BJ (cell line): Measurements from ENCODE around the gene AGAP1. TPM values are rescaled to one million over a fixed set of nuclear protein-coding genes. Genes with fewer than 3 reads are reported as not detected.

Experiments
- CTCF ChIA-PET: fragments of 350-600 bp; formaldehyde crosslinking; extraction: SDS; loops from one replicate; lab custom pipeline; 2021; ENCODE audit warnings: antibody characterized with exemption, inconsistent platforms; lab: Yijun Ruan, JAX
- POLR2A ChIA-PET: fragments of 300-600 bp; sonication (Branson Sonifier 250); formaldehyde crosslinking; extraction: SDS; loops from one replicate; lab custom pipeline; 2021; ENCODE audit warnings: antibody characterized with exemption; lab: Charles Lee
- DNase-seq: peaks from one replicate; pipeline ENCODE4 v3.0.0-alpha.2; 2011; ENCODE audit warnings: low read depth
- H3K27me3 ChIP-seq: 2 replicates; pipeline ENCODE4 v1.6.0; 2011; ENCODE audit warnings: low read length; ENCODE audit not compliant: control insufficient read depth, insufficient read depth
- H3K36me3 ChIP-seq: 2 replicates; pipeline ENCODE4 v1.5.1; 2011; ENCODE audit warnings: low read length; ENCODE audit not compliant: control insufficient read depth, insufficient read depth
- H3K4me3 ChIP-seq: 2 replicates; pipeline ENCODE4 v1.5.1; 2011; ENCODE audit warnings: low read depth, mild to moderate bottlenecking, control low read depth, low read length
- polyA plus RNA-seq: library from polyadenylated mRNA; depleted of rRNA; stranded (reverse); fragments of >200 nt; gene quantifications from 2 replicates; pipeline ENCODE4 v1.2.3, GENCODE V29; 2011
- TF ChIP-seq, protein P1 (sequence below): IDR thresholded peaks from 2 replicates; pipeline ENCODE4 v1.5.1; 2011; ENCODE audit warnings: low read depth, mild to moderate bottlenecking, control low read depth, inconsistent platforms, low read length, moderate library complexity; ENCODE audit not compliant: insufficient read depth

AGAP1 gene
- polyA plus RNA-seq, 1 experiment, result 14.9 TPM

DNA sequence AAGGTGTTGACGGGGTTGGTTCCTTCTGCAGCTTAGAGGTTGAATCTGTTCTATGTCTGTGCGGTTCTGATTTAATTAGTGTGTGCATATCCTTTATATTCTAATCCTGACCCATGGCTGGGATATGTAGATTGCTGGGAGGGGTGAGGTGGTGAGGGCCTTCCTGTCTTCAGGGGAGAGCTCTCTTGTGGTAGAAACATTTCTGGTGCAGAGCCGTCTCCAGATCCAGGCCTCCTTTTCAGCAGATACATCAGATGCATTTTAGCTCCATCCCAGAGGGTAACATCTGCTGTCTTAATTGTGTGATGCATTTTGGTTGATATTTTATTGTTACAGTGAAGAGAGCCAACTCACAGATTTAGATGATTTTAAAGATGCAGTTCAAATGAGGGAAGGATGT is 227.8 kb downstream of the AGAP1 start:
- peaks cover 1% of the 10 kb centered on the region for H3K36me3 ChIP-seq
- H3K27me3 ChIP-seq, result no peaks in the 10 kb centered on the region
- DNase-seq, result no peak
- no peak overlapping the region for H3K4me3 ChIP-seq
- CTCF ChIA-PET, result interaction anchor here (0.6 kb wide), 1 partner anchor 624 kb away, joined by 4 read pairs; no protein-coding TSS in a partner anchor
- POLR2A ChIA-PET, result no interaction called here
- TF ChIP-seq, protein P1, sequence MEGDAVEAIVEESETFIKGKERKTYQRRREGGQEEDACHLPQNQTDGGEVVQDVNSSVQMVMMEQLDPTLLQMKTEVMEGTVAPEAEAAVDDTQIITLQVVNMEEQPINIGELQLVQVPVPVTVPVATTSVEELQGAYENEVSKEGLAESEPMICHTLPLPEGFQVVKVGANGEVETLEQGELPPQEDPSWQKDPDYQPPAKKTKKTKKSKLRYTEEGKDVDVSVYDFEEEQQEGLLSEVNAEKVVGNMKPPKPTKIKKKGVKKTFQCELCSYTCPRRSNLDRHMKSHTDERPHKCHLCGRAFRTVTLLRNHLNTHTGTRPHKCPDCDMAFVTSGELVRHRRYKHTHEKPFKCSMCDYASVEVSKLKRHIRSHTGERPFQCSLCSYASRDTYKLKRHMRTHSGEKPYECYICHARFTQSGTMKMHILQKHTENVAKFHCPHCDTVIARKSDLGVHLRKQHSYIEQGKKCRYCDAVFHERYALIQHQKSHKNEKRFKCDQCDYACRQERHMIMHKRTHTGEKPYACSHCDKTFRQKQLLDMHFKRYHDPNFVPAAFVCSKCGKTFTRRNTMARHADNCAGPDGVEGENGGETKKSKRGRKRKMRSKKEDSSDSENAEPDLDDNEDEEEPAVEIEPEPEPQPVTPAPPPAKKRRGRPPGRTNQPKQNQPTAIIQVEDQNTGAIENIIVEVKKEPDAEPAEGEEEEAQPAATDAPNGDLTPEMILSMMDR, result no peak

DNA sequence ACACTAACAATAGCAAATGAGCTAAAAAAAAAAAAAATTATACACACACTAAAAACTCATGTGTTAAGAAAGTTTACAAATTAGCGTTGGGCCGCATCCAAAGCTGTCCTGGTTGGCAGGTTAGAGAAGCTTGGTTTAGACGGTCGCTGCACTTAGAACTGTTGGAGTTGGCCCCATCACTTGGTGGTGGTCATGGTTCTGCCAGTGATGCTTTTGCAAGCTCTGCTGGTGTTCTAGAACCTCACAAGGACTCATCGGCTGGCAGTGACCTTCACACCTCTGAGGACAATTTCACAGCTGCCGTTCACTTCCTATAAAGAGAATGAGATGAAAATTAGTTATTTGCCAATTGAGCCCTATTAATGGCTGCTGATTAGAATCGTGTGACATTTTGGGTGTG is 229.0 kb downstream of the AGAP1 start:
- Histone ChIP-seq H3K4me3 (no peak overlapping the region), H3K36me3 (peaks cover 1% of the 10 kb centered on the region), H3K27me3 (no peaks in the 10 kb centered on the region)
- CTCF ChIA-PET, result interaction anchor here (0.9 to 1.7 kb wide), 4 partner anchors 14 to 127 kb away, joined by 3 to 5 read pairs (median 4); no protein-coding TSS in a partner anchor
- POLR2A ChIA-PET, result no interaction called here
- TF ChIP-seq, protein P1, result no peak
- DNase-seq, result no peak

DNA sequence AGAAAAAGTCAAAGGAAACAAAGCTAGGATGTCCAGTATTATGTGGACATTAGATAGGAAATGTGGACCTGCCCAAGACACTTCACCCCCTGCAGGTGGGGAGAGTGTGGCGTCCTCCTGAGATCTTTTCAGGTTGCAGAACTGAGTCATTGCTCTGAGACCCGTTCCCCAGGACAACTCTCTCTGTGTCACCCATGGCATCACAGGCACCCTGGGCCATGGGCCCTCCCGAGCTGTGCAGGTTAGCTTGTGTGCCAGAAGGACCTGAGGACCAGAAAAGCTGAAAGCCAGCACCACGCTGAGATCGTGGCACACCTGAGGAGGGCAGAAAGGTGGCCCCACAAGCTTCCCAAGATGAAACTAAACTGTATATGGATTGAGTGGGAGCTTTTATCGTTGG is 229.5 kb downstream of the AGAP1 start:
- ChIA-PET CTCF (interaction anchor here (0.9 to 1.7 kb wide), 6 partner anchors 14 to 457 kb away, joined by 3 to 5 read pairs (median 4); no protein-coding TSS in a partner anchor), POLR2A (no interaction called here)
- Histone ChIP-seq H3K36me3 (peaks cover under 1% of the 10 kb centered on the region), H3K4me3 (no peak overlapping the region), H3K27me3 (no peaks in the 10 kb centered on the region)
- TF ChIP-seq, protein P1, result no peak
- no peak for DNase-seq

DNA sequence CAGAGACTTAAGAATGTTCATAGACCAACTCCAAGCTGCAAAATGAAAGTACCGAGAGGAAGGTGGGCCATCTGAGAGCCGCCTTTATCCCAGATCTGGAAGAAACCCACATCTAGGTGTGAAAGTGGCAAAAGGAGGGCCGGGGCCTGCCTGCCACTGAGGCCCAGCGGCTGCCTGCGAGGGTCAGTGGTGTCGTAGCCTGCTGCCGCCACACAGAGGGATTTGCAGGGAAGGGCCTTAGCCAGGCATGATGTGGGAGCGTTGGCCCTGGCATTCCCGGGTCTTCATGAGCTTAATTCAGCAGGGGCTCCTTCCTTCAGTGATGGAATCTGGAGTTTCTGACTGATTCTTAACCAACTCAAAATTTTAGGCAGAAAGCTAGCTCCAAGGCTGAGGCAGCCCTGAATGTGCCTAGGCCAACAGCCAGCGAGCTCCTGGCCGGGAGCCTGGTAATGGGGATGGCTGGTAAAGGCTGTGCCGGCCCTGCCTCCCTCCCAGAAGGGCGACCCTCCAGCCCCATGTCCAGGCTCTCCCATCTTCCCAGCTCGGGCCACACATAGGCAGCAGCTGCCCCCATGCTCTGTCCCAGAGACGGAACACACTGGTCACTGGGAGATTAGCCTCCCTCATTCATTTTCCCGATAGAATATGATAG is 230.1 kb downstream of the AGAP1 start:
- ChIA-PET CTCF (interaction anchor here (0.9 to 1.7 kb wide), 6 partner anchors 13 to 457 kb away, joined by 3 to 5 read pairs (median 4); no protein-coding TSS in a partner anchor), POLR2A (interaction anchor here (0.6 kb wide), 1 partner anchor 100 kb away, joined by 4 read pairs; no protein-coding TSS in a partner anchor)
- TF ChIP-seq, protein P1, result no peak
- H3K36me3 ChIP-seq, result no peaks in the 10 kb centered on the region; the same call in 1 of the 2 replicates
- no peak overlapping the region for H3K4me3 ChIP-seq
- H3K27me3 ChIP-seq, result no peaks in the 10 kb centered on the region
- DNase-seq, result no peak

DNA sequence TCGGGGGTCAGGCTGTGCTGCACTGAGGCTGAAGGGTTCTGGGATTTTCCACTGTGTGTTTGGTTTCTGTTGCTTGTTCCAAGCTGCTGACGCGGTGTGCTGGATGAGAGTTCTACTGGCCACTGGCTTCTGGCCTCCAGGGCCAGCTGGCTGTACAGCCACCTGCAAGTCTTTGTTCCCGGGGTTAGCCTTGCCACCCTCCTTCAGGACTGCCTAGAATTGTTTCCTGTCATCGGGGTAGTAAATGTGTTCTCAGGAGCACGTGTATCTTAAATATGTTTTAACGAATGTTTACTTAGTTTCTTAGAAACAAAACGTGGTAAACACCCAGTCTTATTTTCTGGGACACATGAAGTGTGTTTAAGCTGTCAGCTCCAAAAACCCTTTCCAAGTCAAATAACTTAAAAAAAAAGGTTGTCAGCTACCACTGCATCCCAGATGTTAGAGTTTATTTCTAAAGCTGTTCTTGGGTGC is 231.2 kb downstream of the AGAP1 start:
- TF ChIP-seq, protein P1, result no peak
- ChIA-PET CTCF (interaction anchor here (1.4 kb wide), 1 partner anchor 49 kb away, joined by 4 read pairs; no protein-coding TSS in a partner anchor), POLR2A (no interaction called here)
- no peaks in the 10 kb centered on the region for H3K36me3 ChIP-seq
- no peaks in the 10 kb centered on the region for H3K27me3 ChIP-seq
- no peak overlapping the region for H3K4me3 ChIP-seq
- DNase-seq, result no peak
